ENCODE measurements around the gene C11orf16.

Gene C11orf16

DNA sequence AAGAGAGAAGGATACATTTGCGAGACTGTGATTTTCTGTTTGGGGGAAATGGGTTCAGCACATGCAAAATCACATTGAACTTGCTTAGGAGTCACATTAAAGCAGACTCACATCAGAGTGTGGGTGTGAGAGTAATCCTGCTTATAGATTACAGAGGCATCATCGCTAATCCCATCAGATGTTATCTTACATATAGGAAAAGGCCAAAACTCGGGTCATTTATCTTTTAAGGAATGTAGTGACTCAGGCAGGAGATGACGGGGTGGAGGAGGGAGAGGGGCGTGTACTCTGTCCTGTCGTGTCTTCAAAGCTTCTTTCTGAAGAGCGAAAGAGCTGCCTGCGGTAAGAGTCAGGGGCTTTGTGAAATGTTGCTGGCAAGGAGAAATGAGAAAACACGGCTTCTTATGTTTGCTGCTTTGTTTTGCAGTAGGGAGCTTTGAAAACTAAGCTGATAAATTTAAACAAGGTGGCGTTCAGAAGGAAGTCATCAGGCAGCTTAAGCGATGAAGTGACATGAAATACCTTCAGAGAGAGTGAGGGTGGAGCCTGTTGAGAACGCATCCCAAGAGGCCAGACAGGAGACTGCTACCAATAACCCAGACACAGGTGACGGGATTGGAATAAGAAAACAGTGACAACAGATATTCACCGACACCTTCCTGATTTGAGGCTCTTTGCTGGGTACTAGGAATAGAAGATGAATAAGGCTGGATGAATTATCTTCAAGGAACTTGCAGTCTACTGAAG is 2.2 kb upstream of the C11orf16 start:
- no peaks in the 10 kb centered on the region for H3K79me2 ChIP-seq (ENCODE audit: insufficient read depth, low read length)
- H3K4me3 ChIP-seq (ENCODE audit: insufficient read depth, low read length, poor library complexity, severe bottlenecking), result no peak overlapping the region
- H3K27me3 ChIP-seq (ENCODE audit: low read length), result no peaks in the 10 kb centered on the region
- H3K4me2 ChIP-seq (ENCODE audit: low read depth, low read length, poor library complexity, severe bottlenecking), result no peak overlapping the region
- H3K9ac ChIP-seq (ENCODE audit: low read length), result no peak overlapping the region
- no peak for TF ChIP-seq EZH2phosphoT487 (conservative IDR thresholded peaks at IDR 0.05; ENCODE audit: low read length)
- TF ChIP-seq, protein P1, sequence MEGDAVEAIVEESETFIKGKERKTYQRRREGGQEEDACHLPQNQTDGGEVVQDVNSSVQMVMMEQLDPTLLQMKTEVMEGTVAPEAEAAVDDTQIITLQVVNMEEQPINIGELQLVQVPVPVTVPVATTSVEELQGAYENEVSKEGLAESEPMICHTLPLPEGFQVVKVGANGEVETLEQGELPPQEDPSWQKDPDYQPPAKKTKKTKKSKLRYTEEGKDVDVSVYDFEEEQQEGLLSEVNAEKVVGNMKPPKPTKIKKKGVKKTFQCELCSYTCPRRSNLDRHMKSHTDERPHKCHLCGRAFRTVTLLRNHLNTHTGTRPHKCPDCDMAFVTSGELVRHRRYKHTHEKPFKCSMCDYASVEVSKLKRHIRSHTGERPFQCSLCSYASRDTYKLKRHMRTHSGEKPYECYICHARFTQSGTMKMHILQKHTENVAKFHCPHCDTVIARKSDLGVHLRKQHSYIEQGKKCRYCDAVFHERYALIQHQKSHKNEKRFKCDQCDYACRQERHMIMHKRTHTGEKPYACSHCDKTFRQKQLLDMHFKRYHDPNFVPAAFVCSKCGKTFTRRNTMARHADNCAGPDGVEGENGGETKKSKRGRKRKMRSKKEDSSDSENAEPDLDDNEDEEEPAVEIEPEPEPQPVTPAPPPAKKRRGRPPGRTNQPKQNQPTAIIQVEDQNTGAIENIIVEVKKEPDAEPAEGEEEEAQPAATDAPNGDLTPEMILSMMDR (IDR thresholded peaks at IDR 0.05; ENCODE audit: insufficient read depth, low read length, poor library complexity, severe bottlenecking), result no peak
- H4K20me1 ChIP-seq (ENCODE audit: low read depth, low read length), result no peaks in the 10 kb centered on the region
- H3F3A ChIP-seq (ENCODE audit: insufficient read depth), result no peaks in the 10 kb centered on the region
- no peaks in the 10 kb centered on the region for H3K9me3 ChIP-seq (ENCODE audit: insufficient read depth, low read length)
- no peaks in the 10 kb centered on the region for H3K36me3 ChIP-seq (ENCODE audit: low read length)
- no peaks in the 10 kb centered on the region for H3K9me2 ChIP-seq (replicated peaks; ENCODE audit: insufficient read depth, low read length)
- H3K27ac ChIP-seq (ENCODE audit: low read depth, low read length), result no peak overlapping the region
- no peak overlapping the region for H2AFZ ChIP-seq (ENCODE audit: low read depth, low read length, severe bottlenecking)

DNA sequence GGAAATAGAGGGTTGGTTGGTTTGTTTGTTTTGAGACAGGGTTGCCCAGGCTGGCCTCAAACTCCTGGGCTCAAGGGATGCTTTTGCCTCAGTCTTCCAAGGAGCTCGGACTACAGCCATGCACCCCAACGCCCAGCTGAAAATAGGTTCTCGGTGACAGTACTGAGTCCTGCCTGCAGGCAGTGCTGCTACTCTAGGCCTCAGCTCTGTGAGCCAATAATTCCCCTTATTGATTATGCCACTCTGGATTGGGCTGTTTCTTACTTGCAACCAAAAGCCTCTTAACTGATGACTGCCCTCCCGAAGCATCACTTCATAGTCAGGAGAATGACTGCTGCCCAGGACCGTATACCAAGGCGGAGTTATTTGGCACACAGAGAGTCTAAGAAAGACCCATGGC is 1.2 kb upstream of the C11orf16 start:
- Histone ChIP-seq H3K79me2 (ENCODE audit: insufficient read depth, low read length) (no peaks in the 10 kb centered on the region), H3K9me2 (replicated peaks; ENCODE audit: insufficient read depth, low read length) (no peaks in the 10 kb centered on the region), H3K27ac (ENCODE audit: low read depth, low read length) (no peak overlapping the region), H3K9ac (ENCODE audit: low read length) (no peak overlapping the region), H4K20me1 (ENCODE audit: low read depth, low read length) (no peaks in the 10 kb centered on the region), H3K4me2 (ENCODE audit: low read depth, low read length, poor library complexity, severe bottlenecking) (no peak overlapping the region), H3K4me3 (ENCODE audit: insufficient read depth, low read length, poor library complexity, severe bottlenecking) (no peak overlapping the region), H2AFZ (ENCODE audit: low read depth, low read length, severe bottlenecking) (no peak overlapping the region), H3F3A (ENCODE audit: insufficient read depth) (no peaks in the 10 kb centered on the region), H3K27me3 (ENCODE audit: low read length) (no peaks in the 10 kb centered on the region), H3K36me3 (ENCODE audit: low read length) (no peaks in the 10 kb centered on the region), H3K9me3 (ENCODE audit: insufficient read depth, low read length) (no peaks in the 10 kb centered on the region)
- TF ChIP-seq, protein P1 (IDR thresholded peaks at IDR 0.05; ENCODE audit: insufficient read depth, low read length, poor library complexity, severe bottlenecking), result no peak
- no peak for TF ChIP-seq EZH2phosphoT487 (conservative IDR thresholded peaks at IDR 0.05; ENCODE audit: low read length)

DNA sequence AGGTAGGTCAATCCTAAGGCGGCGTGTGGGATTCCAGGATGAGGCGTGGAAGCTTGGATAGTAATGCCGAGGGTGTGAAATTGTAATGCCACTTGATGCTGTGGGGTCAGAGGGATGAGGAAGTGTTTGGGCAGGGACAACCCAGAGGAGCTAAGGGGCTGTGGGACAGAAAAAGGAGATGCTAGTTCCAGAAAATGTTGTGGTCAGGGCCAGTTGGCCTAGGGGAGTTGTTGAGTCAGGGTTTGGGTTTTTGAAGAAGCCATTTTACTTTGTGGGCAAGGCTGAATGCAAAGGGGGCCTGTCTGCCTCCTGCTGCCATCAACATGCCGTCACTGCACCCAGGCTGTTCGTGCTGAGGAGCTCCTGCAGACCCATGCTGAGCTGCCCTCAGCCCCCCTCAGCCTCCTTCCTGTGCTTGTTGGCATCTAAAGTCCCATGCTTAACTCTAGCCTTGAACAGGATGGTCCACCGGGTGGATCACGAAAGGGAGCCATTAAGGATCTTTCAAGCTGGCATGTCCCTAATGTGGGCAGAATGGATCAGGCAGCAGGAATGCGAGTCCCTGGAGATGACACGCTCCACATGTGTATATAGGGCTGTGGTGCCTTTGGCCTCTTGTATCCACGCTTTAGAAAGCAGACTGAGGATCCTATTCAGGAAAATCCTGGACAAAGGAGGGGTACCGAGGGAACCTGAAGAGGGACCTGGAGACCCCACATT is 2.1 kb downstream of the C11orf16 start:
- Histone ChIP-seq H3F3A (ENCODE audit: insufficient read depth) (no peaks in the 10 kb centered on the region), H3K36me3 (ENCODE audit: low read length) (no peaks in the 10 kb centered on the region), H4K20me1 (ENCODE audit: low read depth, low read length) (no peaks in the 10 kb centered on the region), H3K79me2 (ENCODE audit: insufficient read depth, low read length) (no peaks in the 10 kb centered on the region), H3K27me3 (ENCODE audit: low read length) (no peaks in the 10 kb centered on the region), H3K4me2 (ENCODE audit: low read depth, low read length, poor library complexity, severe bottlenecking) (no peak overlapping the region), H3K9me3 (ENCODE audit: insufficient read depth, low read length) (no peaks in the 10 kb centered on the region), H3K4me3 (ENCODE audit: insufficient read depth, low read length, poor library complexity, severe bottlenecking) (no peak overlapping the region), H3K9ac (ENCODE audit: low read length) (no peak overlapping the region), H3K9me2 (replicated peaks; ENCODE audit: insufficient read depth, low read length) (no peaks in the 10 kb centered on the region), H3K27ac (ENCODE audit: low read depth, low read length) (no peak overlapping the region), H2AFZ (ENCODE audit: low read depth, low read length, severe bottlenecking) (no peak overlapping the region)
- no peak for TF ChIP-seq EZH2phosphoT487 (conservative IDR thresholded peaks at IDR 0.05; ENCODE audit: low read length)
- TF ChIP-seq, protein P1 (IDR thresholded peaks at IDR 0.05; ENCODE audit: insufficient read depth, low read length, poor library complexity, severe bottlenecking), result no peak
